GM04503 (cell line): ENCODE measurements around the gene YY1.

Source experiments
- DNase-seq: peaks from one replicate; pipeline ENCODE4 v3.0.0-alpha.2; 2012; ENCODE audit warnings: low read depth

YY1 gene

GRCh38 chr14:100313464-100314230 is 74.7 kb downstream of the YY1 start:
- DNase-seq, result no peak

GRCh38 chr14:100314724-100315123 is 75.8 kb downstream of the YY1 start:
- no peak for DNase-seq

- no peak for DNase-seq
These were observed 78.4 kb downstream of the YY1 start for GRCh38 chr14:100317389-100317788.

- DNase-seq, result no peak
These were observed 79.2 kb downstream of the YY1 start for GRCh38 chr14:100317912-100318808.

GRCh38 chr14:100320157-100320856 is 81.4 kb downstream of the YY1 start:
- DNase-seq, result no peak

- DNase-seq, result no peak
These were observed 82.7 kb downstream of the YY1 start for GRCh38 chr14:100321473-100322137.

- no peak for DNase-seq
These were observed 83.4 kb downstream of the YY1 start for GRCh38 chr14:100322138-100322957.

- DNase-seq, result no peak
These were observed 84.4 kb downstream of the YY1 start, which contains the start of gene SLC25A47 for GRCh38 chr14:100323121-100323941. Gene SLC25A47, plus strand, starts transcription at chr14:100323339. Its CDS starts 76 bp downstream, at chr14:100323415.

- no peak for DNase-seq
These were observed 85.0 kb downstream of the YY1 start for GRCh38 chr14:100323942-100324307.

- no peak for DNase-seq
These were observed 86.3 kb downstream of the YY1 start for GRCh38 chr14:100325231-100325632.

GRCh38 chr14:100325958-100326357 is 87.0 kb downstream of the YY1 start:
- no peak for DNase-seq

- DNase-seq, result no peak
These were observed 88.2 kb downstream of the YY1 start for GRCh38 chr14:100327128-100327527.

- DNase-seq, result no peak
These were observed 89.7 kb downstream of the YY1 start for GRCh38 chr14:100328495-100329163.

GRCh38 chr14:100329233-100330006 is 90.5 kb downstream of the YY1 start:
- DNase-seq, result no peak

GRCh38 chr14:100330007-100330344 is 91.0 kb downstream of the YY1 start:
- DNase-seq, result no peak

GRCh38 chr14:100330388-100330931 is 91.5 kb downstream of the YY1 start:
- no peak for DNase-seq

GRCh38 chr14:100332071-100332639 is 93.2 kb downstream of the YY1 start:
- no peak for DNase-seq
